ENCODE results near the gene CLPTM1. TPM values are rescaled to one million over a fixed set of nuclear protein-coding genes. Genes with fewer than 3 reads are reported as not detected.

Gene CLPTM1
- total and polyA plus RNA-seq, 2 experiments from 2014 or later: 41.6 to 71.5 TPM

- TF ChIP-seq CREB1 (CRISPR knock-in tag; IDR thresholded peaks at IDR 0.05; ENCODE audit: low read depth) (no peak), ZNF114 (CRISPR knock-in tag; IDR thresholded peaks at IDR 0.05) (no peak), ETS1 (IDR thresholded peaks at IDR 0.05) (no peak), JUNB (IDR thresholded peaks at IDR 0.05; ENCODE audit: unreplicated experiment) (no peak)
Measured at GRCh38 chr19:44957526-44957925, 2.3 kb downstream of the CLPTM1 start (continued).

- H3K27me3 Mint-ChIP-seq (ENCODE audit: insufficient read depth, low read depth, poor library complexity): peaks cover 16% of the 10 kb centered on the region
- Histone ChIP-seq H4K20me1 (replicated peaks; ENCODE audit: insufficient read depth) (peaks cover 15% of the 10 kb centered on the region), H3K4me1 (ENCODE audit: insufficient read depth) (peaks cover 5% of the 10 kb centered on the region), H3K36me3 (ENCODE audit: insufficient read depth) (0 out of 2 replicates have a peak, but pooled peaks cover 6% of the 10 kb centered on the region), H3K4me2 (no peak overlapping the region), H3K27me3 (ENCODE audit: insufficient read depth) (no peaks in the 10 kb centered on the region), H3F3A (replicated peaks; ENCODE audit: low read depth) (peaks cover 15% of the 10 kb centered on the region; the same call in 1 of the 2 replicates), H3K4me3 (no peak overlapping the region), H3K9me2 (ENCODE audit: insufficient read depth) (no peaks in the 10 kb centered on the region), H3K27ac (ENCODE audit: low read depth) (no peak overlapping the region; the same call in 1 of the 2 replicates), H3K79me2 (replicated peaks; ENCODE audit: insufficient read depth) (peaks cover 63% of the 10 kb centered on the region), H2AFZ (no peak overlapping the region)
- H3K9me3 Mint-ChIP-seq: no peaks in the 10 kb centered on the region; the same call in 2 of the 3 replicates
- H3K4me3 Mint-ChIP-seq: no peak overlapping the region
- ATAC-seq (no peak), DNase-seq (ENCODE audit: low spot score) (no peak)
- H3K4me1 Mint-ChIP-seq: peaks cover 22% of the 10 kb centered on the region
- H3K36me3 Mint-ChIP-seq (ENCODE audit: low read depth): peaks cover 14% of the 10 kb centered on the region
- H3K27ac Mint-ChIP-seq: no peak overlapping the region
- TF ChIP-seq ZNF331 (CRISPR knock-in tag; IDR thresholded peaks at IDR 0.05; ENCODE audit: low read depth) (no peak), EZH2 (IDR thresholded peaks at IDR 0.05; ENCODE audit: low read depth, unreplicated experiment) (no peak), POLR2AphosphoS5 (IDR thresholded peaks at IDR 0.05; ENCODE audit: low read depth) (no peak), STAT1 (IDR thresholded peaks at IDR 0.05; ENCODE audit: unreplicated experiment) (no peak), REST (IDR thresholded peaks at IDR 0.05; ENCODE audit: unreplicated experiment) (no peak), ETS1 (IDR thresholded peaks at IDR 0.05) (no peak), NANOG (IDR thresholded peaks at IDR 0.05; ENCODE audit: borderline replicate concordance) (no peak), ZNF114 (CRISPR knock-in tag; IDR thresholded peaks at IDR 0.05) (no peak)
- TF ChIP-seq, protein P1, sequence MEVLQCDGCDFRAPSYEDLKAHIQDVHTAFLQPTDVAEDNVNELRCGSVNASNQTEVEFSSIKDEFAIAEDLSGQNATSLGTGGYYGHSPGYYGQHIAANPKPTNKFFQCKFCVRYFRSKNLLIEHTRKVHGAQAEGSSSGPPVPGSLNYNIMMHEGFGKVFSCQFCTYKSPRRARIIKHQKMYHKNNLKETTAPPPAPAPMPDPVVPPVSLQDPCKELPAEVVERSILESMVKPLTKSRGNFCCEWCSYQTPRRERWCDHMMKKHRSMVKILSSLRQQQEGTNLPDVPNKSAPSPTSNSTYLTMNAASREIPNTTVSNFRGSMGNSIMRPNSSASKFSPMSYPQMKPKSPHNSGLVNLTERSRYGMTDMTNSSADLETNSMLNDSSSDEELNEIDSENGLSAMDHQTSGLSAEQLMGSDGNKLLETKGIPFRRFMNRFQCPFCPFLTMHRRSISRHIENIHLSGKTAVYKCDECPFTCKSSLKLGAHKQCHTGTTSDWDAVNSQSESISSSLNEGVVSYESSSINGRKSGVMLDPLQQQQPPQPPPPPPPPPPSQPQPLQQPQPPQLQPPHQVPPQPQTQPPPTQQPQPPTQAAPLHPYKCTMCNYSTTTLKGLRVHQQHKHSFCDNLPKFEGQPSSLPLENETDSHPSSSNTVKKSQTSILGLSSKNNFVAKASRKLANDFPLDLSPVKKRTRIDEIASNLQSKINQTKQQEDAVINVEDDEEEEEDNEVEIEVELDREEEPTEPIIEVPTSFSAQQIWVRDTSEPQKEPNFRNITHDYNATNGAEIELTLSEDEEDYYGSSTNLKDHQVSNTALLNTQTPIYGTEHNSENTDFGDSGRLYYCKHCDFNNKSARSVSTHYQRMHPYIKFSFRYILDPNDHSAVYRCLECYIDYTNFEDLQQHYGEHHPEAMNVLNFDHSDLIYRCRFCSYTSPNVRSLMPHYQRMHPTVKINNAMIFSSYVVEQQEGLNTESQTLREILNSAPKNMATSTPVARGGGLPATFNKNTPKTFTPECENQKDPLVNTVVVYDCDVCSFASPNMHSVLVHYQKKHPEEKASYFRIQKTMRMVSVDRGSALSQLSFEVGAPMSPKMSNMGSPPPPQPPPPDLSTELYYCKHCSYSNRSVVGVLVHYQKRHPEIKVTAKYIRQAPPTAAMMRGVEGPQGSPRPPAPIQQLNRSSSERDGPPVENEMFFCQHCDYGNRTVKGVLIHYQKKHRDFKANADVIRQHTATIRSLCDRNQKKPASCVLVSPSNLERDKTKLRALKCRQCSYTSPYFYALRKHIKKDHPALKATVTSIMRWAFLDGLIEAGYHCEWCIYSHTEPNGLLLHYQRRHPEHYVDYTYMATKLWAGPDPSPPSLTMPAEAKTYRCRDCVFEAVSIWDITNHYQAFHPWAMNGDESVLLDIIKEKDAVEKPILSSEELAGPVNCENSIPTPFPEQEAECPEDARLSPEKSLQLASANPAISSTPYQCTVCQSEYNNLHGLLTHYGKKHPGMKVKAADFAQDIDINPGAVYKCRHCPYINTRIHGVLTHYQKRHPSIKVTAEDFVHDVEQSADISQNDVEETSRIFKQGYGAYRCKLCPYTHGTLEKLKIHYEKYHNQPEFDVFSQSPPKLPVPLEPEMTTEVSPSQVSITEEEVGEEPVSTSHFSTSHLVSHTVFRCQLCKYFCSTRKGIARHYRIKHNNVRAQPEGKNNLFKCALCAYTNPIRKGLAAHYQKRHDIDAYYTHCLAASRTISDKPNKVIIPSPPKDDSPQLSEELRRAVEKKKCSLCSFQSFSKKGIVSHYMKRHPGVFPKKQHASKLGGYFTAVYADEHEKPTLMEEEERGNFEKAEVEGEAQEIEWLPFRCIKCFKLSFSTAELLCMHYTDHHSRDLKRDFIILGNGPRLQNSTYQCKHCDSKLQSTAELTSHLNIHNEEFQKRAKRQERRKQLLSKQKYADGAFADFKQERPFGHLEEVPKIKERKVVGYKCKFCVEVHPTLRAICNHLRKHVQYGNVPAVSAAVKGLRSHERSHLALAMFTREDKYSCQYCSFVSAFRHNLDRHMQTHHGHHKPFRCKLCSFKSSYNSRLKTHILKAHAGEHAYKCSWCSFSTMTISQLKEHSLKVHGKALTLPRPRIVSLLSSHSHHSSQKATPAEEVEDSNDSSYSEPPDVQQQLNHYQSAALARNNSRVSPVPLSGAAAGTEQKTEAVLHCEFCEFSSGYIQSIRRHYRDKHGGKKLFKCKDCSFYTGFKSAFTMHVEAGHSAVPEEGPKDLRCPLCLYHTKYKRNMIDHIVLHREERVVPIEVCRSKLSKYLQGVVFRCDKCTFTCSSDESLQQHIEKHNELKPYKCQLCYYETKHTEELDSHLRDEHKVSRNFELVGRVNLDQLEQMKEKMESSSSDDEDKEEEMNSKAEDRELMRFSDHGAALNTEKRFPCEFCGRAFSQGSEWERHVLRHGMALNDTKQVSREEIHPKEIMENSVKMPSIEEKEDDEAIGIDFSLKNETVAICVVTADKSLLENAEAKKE (CRISPR knock-in tag; IDR thresholded peaks at IDR 0.05): no peak
- TF ChIP-seq, protein P2, sequence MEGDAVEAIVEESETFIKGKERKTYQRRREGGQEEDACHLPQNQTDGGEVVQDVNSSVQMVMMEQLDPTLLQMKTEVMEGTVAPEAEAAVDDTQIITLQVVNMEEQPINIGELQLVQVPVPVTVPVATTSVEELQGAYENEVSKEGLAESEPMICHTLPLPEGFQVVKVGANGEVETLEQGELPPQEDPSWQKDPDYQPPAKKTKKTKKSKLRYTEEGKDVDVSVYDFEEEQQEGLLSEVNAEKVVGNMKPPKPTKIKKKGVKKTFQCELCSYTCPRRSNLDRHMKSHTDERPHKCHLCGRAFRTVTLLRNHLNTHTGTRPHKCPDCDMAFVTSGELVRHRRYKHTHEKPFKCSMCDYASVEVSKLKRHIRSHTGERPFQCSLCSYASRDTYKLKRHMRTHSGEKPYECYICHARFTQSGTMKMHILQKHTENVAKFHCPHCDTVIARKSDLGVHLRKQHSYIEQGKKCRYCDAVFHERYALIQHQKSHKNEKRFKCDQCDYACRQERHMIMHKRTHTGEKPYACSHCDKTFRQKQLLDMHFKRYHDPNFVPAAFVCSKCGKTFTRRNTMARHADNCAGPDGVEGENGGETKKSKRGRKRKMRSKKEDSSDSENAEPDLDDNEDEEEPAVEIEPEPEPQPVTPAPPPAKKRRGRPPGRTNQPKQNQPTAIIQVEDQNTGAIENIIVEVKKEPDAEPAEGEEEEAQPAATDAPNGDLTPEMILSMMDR (conservative IDR thresholded peaks at IDR 0.05; ENCODE audit: low read depth in 2 of 2): no peak
Measured at GRCh38 chr19:44958090-44958489, 2.9 kb downstream of the CLPTM1 start.

Measured in GM23338 (cell line).